NCI-H748 treated with DMSO at 0.1 percent for 48 hours (cell line): ENCODE data around the gene NAPEPLD.
"Not testable (repeated sequence)": the region's sequence is repeated elsewhere in the genome, so short reads cannot be mapped to it uniquely, and the experiment has no call there.

Source experiments
- DNase-seq: peaks from one replicate; lab custom pipeline; 2025; lab: John Stamatoyannopoulos, UW

NAPEPLD gene

DNA sequence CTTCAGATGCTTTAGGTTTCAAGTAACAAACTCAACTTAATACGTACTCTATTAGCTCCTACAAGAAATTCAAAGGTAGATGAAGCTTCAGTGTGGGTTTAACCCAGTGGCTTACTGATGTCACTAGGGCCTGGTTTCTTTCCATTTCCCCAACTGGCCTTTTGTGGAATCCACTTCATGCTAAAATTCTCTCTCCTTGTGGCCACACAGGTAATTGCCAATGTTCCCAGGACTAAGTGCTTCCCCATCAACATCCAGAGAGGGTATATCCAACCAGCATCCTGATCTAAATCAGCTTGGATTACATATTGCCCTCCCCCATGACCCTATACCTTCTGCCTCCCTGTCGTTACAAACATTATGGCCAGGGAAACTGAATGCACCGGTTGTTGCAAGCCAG lies 85.0 kb downstream of the NAPEPLD start:
- no peak for DNase-seq

DNA sequence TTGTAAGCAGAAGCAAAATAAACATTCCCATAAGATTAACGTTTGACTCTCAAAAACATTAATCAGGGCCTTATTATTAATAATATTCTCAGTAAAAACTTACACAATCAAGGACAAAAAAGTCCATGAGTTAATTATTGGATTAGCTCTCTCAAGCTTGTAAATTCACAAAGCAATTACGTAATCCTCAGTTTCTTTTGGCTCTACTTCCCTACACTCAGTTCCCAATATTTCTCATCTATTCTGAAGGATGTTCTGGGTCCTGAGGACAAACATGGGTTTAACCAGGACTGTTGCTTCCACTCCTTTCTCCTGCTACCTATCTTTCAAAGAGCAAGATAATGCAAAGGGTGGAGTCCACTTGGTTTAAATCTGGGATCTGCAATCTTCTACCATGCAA lies 89.4 kb downstream of the NAPEPLD start:
- DNase-seq: no peak

DNA sequence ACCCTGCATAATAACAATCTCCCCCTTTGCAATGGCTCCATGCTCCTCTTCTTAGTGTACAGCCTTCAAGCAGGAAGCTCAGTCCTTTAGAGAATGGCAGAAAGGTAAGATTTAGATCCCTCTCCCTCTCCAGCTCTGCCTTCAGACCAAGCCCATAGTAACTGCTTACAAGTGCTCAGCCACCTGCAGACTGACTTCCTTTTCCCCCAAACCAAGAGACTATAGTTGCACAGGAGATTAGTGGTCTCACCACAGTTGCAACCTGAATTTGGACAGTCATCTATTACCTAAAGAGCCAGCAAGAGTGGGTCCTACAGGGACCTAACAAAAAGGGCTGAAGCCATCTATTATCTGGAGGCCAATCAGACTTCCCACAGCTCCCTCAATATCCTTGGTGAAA lies 90.8 kb downstream of the NAPEPLD start:
- no peak for DNase-seq

DNA sequence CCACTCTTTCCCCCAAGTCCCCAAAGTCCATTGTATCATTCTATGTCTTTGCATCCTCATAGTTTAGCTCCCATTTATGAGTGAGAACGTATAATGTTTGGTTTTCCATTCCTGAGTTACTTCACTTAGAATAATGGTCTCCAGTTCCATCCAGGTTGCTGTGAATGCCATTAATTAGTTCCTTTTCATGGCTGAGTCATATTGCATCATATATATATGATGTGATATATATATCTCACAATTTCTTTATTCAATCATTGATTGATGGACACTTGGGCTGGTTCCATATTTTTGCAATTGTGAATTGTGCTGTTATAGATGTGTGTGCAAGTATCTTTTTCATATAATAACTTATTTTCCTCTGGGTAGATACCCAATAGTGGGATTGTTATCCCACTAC lies 92.9 kb downstream of the NAPEPLD start:
- not testable (repeated sequence) for DNase-seq

GRCh38 chr7:103051519-103051918 lies 97.4 kb downstream of the NAPEPLD start:
- no peak for DNase-seq
